ENCODE measurements around the gene RAB27B.

- TF ChIP-seq CTCF (conservative IDR thresholded peaks at IDR 0.05): no peak
- TF ChIP-seq ZFX (IDR thresholded peaks at IDR 0.05): no peak
Observed at GRCh38 chr18:54883816-54884604, 55.7 kb downstream of the RAB27B start.

Data from C4-2B (cell line).